Fibroblast of lung (primary cell): ENCODE measurements around the gene SPOCK1.

Source experiments
- EZH2 ChIP-seq: IDR thresholded peaks from 2 replicates; pipeline ENCODE4 v1.5.1; 2012; ENCODE audit warnings: low read length, control low read depth, mild to moderate bottlenecking; ENCODE audit errors: missing control alignments
- TF ChIP-seq, protein P1 (sequence below), 2 donors: IDR thresholded peaks in 1 of 2; conservative IDR thresholded peaks in 1 of 2; 1 replicate in 1 of 2; 2 replicates in 1 of 2; pipeline ENCODE4 v1.5.1; 2011 to 2012; ENCODE audit warnings: low read length in 2 of 2, control low read depth in 1 of 2, inconsistent platforms in 1 of 2, low read depth in 1 of 2, mild to moderate bottlenecking in 1 of 2

DNA sequence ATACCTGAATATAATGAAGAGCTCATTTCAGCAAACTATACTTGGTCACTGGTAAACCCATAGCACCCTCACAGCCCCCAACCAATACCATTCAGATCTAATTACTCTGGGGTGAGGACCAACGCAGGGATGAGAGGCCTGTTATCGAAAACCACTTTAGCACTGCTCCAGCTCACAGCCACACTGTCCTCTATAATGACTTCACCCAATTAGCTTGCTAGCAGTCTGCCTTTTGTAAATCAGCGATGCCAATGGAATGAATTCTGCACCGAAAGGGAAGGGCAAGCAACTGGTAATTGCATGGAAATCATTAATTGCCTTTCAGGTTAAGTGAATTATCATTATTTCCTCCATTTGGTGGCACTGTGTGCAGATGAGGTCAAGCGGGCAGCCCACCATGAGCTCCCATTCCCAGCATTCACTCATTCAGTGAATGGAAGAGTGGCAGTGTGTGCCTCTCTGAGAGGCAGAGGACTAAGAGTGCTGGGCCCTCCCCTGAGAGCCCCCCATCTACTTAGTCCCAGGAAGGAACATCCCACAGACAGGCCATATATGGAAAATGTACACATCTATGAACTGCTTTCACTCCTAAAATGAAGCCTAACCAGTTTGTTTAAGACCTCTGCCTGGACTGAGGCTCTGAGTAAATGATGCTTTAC, 262.1 kb downstream of the SPOCK1 start:
- TF ChIP-seq, protein P1, sequence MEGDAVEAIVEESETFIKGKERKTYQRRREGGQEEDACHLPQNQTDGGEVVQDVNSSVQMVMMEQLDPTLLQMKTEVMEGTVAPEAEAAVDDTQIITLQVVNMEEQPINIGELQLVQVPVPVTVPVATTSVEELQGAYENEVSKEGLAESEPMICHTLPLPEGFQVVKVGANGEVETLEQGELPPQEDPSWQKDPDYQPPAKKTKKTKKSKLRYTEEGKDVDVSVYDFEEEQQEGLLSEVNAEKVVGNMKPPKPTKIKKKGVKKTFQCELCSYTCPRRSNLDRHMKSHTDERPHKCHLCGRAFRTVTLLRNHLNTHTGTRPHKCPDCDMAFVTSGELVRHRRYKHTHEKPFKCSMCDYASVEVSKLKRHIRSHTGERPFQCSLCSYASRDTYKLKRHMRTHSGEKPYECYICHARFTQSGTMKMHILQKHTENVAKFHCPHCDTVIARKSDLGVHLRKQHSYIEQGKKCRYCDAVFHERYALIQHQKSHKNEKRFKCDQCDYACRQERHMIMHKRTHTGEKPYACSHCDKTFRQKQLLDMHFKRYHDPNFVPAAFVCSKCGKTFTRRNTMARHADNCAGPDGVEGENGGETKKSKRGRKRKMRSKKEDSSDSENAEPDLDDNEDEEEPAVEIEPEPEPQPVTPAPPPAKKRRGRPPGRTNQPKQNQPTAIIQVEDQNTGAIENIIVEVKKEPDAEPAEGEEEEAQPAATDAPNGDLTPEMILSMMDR (conservative IDR thresholded peaks at IDR 0.05 in 1 of 2, IDR thresholded peaks at IDR 0.05 in 1 of 2; ENCODE audit: low read depth in 1 of 2, low read length in 2 of 2) = no peak
- TF ChIP-seq EZH2 = no peak
